ENCODE data around the gene ANKS1A.

Gene ANKS1A

DNA sequence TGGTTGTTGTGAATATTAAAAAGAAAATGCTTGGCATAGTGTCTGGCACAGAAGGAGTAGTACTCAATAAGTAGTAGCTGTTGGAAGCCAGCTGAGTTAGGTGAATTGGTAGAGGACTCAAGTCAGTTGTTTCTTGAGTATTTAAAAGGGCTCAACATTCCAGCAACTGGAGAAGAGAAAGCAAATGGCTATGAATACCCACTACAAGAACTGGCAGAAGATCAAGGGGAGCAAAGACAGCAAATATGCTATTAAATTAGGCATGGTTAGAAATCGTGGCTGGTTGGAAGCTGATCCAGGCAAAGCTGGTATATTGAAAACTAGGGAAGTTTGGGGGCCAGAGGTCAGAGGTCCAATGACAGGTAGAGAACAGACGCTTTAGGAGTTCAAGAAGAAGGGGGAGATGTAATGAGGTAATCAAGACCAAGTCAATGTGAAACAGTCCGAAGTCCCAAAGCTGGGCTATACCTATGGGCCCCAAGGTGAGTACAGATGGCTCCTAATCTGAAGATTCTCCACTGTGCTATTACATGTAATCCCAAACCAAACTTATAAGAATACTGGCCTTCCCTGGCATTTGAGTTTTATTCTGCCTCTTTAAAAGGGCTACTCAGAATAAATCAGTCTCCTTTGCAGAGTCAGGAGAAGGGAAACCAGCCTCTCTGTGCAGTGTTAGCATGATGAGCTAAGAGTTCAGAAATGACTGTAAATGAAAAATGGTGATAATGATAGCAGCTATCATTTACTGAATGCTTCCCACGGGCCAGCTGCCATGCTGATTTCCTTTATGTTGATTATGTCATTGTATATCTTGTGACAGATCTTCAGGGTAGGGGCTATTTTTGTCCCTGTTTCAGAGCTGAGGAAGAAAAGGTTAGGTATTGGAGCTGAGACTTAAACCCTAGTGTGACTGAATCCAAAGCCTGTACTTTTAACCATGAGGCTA is 122.3 kb downstream of the ANKS1A start:
- Histone ChIP-seq H3K36me3 (replicated peaks; ENCODE audit: insufficient read depth, low read length) (no peaks in the 10 kb centered on the region), H3K4me1 (ENCODE audit: low read length) (peaks cover 5% of the 10 kb centered on the region), H3K4me3 (ENCODE audit: low read length) (no peak overlapping the region), H3K9me2 (replicated peaks; ENCODE audit: insufficient read depth, low read length) (no peaks in the 10 kb centered on the region), H3K27ac (ENCODE audit: low read length) (no peak overlapping the region), H3K9me3 (replicated peaks; ENCODE audit: insufficient read depth, low read length) (no peaks in the 10 kb centered on the region), H3K27me3 (replicated peaks; ENCODE audit: insufficient read depth, low read length) (no peaks in the 10 kb centered on the region), H3F3A (ENCODE audit: insufficient read depth, low read length) (no peaks in the 10 kb centered on the region), H3K4me2 (ENCODE audit: low read depth, low read length) (no peak overlapping the region), H2AFZ (ENCODE audit: low read length) (no peak overlapping the region), H4K20me1 (ENCODE audit: insufficient read depth, low read length) (no peaks in the 10 kb centered on the region), H3K79me2 (ENCODE audit: low read length) (no peaks in the 10 kb centered on the region), H3K9ac (ENCODE audit: low read length) (no peak overlapping the region)
- no peak for DNase-seq
- TF ChIP-seq EZH2phosphoT487 (IDR thresholded peaks at IDR 0.05; ENCODE audit: low read length) (no peak), EZH2 (optimal IDR thresholded peaks at IDR 0.05; ENCODE audit: low read depth, low read length) (no peak)
- TF ChIP-seq, protein P1, sequence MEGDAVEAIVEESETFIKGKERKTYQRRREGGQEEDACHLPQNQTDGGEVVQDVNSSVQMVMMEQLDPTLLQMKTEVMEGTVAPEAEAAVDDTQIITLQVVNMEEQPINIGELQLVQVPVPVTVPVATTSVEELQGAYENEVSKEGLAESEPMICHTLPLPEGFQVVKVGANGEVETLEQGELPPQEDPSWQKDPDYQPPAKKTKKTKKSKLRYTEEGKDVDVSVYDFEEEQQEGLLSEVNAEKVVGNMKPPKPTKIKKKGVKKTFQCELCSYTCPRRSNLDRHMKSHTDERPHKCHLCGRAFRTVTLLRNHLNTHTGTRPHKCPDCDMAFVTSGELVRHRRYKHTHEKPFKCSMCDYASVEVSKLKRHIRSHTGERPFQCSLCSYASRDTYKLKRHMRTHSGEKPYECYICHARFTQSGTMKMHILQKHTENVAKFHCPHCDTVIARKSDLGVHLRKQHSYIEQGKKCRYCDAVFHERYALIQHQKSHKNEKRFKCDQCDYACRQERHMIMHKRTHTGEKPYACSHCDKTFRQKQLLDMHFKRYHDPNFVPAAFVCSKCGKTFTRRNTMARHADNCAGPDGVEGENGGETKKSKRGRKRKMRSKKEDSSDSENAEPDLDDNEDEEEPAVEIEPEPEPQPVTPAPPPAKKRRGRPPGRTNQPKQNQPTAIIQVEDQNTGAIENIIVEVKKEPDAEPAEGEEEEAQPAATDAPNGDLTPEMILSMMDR (IDR thresholded peaks at IDR 0.05; ENCODE audit: low read length) = no peak

DNA sequence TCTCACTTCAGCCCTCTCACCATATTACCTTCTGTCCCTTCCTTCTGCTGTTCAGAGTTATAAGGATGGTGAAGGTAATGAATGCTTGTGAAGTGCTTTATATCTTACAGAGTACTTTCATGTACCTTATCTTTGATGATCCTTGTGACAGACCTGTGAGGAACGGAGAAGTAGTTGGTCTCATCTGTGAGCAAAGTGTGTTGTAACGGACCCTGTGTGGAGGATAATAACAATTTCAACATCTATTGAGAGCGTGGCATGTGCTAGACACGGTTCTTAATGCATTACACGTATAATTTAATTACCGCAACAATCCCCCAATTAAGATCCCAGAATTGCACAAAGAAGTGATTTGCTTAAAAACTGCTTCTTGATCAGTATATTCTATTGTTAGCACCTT is 124.6 kb downstream of the ANKS1A start:
- Histone ChIP-seq H3F3A (ENCODE audit: insufficient read depth, low read length) (no peaks in the 10 kb centered on the region), H3K4me1 (ENCODE audit: low read length) (peaks cover 5% of the 10 kb centered on the region), H3K9me2 (replicated peaks; ENCODE audit: insufficient read depth, low read length) (no peaks in the 10 kb centered on the region), H3K79me2 (ENCODE audit: low read length) (no peaks in the 10 kb centered on the region), H3K36me3 (replicated peaks; ENCODE audit: insufficient read depth, low read length) (no peaks in the 10 kb centered on the region), H3K27ac (ENCODE audit: low read length) (no peak overlapping the region), H3K4me2 (ENCODE audit: low read depth, low read length) (no peak overlapping the region), H3K4me3 (ENCODE audit: low read length) (no peak overlapping the region), H2AFZ (ENCODE audit: low read length) (no peak overlapping the region), H3K9me3 (replicated peaks; ENCODE audit: insufficient read depth, low read length) (no peaks in the 10 kb centered on the region), H3K27me3 (replicated peaks; ENCODE audit: insufficient read depth, low read length) (no peaks in the 10 kb centered on the region), H3K9ac (ENCODE audit: low read length) (no peak overlapping the region), H4K20me1 (ENCODE audit: insufficient read depth, low read length) (no peaks in the 10 kb centered on the region)
- TF ChIP-seq EZH2 (optimal IDR thresholded peaks at IDR 0.05; ENCODE audit: low read depth, low read length) (no peak), EZH2phosphoT487 (IDR thresholded peaks at IDR 0.05; ENCODE audit: low read length) (no peak)
- DNase-seq = no peak

DNA sequence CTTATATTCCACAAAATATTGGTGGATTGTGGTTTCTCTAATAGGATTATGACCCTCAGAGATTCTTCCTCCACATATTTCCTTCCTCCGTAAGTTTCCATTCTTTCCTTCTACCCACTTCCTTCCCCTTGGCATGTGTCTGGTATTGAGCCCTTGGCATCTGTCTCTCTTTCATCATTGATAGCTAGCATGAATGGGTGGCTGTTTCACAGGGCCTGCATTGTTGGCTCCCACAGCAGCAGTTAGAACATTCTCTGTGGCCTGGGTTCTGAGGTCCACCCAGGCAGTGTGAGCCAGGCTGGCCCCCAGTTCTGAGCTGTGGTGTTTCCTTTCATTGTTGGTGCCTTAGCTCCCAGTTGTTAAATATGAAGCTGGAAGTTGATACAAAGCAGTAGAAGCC is 125.3 kb downstream of the ANKS1A start:
- TF ChIP-seq, protein P1 (IDR thresholded peaks at IDR 0.05; ENCODE audit: low read length) = no peak
- TF ChIP-seq EZH2phosphoT487 (IDR thresholded peaks at IDR 0.05; ENCODE audit: low read length) = no peak
- no peak for TF ChIP-seq EZH2 (optimal IDR thresholded peaks at IDR 0.05; ENCODE audit: low read depth, low read length)
- Histone ChIP-seq H3K79me2 (ENCODE audit: low read length) (no peaks in the 10 kb centered on the region), H4K20me1 (ENCODE audit: insufficient read depth, low read length) (no peaks in the 10 kb centered on the region), H3F3A (ENCODE audit: insufficient read depth, low read length) (no peaks in the 10 kb centered on the region), H3K9me2 (replicated peaks; ENCODE audit: insufficient read depth, low read length) (no peaks in the 10 kb centered on the region), H2AFZ (ENCODE audit: low read length) (no peak overlapping the region), H3K9ac (ENCODE audit: low read length) (no peak overlapping the region), H3K27me3 (replicated peaks; ENCODE audit: insufficient read depth, low read length) (no peaks in the 10 kb centered on the region), H3K4me3 (ENCODE audit: low read length) (no peak overlapping the region), H3K27ac (ENCODE audit: low read length) (no peak overlapping the region), H3K9me3 (replicated peaks; ENCODE audit: insufficient read depth, low read length) (no peaks in the 10 kb centered on the region), H3K4me1 (ENCODE audit: low read length) (peaks cover 5% of the 10 kb centered on the region), H3K4me2 (ENCODE audit: low read depth, low read length) (no peak overlapping the region), H3K36me3 (replicated peaks; ENCODE audit: insufficient read depth, low read length) (no peaks in the 10 kb centered on the region)
- no peak for DNase-seq

DNA sequence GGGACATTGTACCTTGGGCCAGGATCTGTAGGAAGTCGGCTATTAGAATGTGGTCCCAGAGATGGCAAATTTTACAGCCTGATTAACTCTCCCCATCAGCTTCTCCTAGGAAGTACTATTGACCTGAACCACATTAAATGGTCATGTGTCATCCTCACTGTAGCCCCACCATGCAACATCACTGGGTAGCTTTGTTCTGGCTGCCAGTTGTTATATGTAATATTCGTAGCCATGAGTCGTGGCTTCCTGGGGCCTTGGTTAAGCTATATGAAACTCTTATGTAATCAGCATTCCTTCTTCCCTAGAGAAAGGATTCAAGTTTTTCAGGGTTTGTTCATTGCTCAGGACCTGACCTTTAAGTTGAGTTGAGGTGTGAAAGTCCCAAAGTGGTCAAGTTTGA is 125.7 kb downstream of the ANKS1A start:
- H2AFZ ChIP-seq (ENCODE audit: low read length) = no peak overlapping the region
- no peak overlapping the region for H3K4me2 ChIP-seq (ENCODE audit: low read depth, low read length)
- no peak overlapping the region for H3K27ac ChIP-seq (ENCODE audit: low read length)
- H3K9me3 ChIP-seq (replicated peaks; ENCODE audit: insufficient read depth, low read length) = no peaks in the 10 kb centered on the region
- no peaks in the 10 kb centered on the region for H3K27me3 ChIP-seq (replicated peaks; ENCODE audit: insufficient read depth, low read length)
- TF ChIP-seq, protein P1 (IDR thresholded peaks at IDR 0.05; ENCODE audit: low read length) = no peak
- TF ChIP-seq EZH2phosphoT487 (IDR thresholded peaks at IDR 0.05; ENCODE audit: low read length) (no peak), EZH2 (optimal IDR thresholded peaks at IDR 0.05; ENCODE audit: low read depth, low read length) (no peak)
- no peaks in the 10 kb centered on the region for H3K9me2 ChIP-seq (replicated peaks; ENCODE audit: insufficient read depth, low read length)
- H3K4me3 ChIP-seq (ENCODE audit: low read length) = no peak overlapping the region
- H3K4me1 ChIP-seq (ENCODE audit: low read length) = peaks cover 5% of the 10 kb centered on the region
- H3K79me2 ChIP-seq (ENCODE audit: low read length) = no peaks in the 10 kb centered on the region
- no peaks in the 10 kb centered on the region for H4K20me1 ChIP-seq (ENCODE audit: insufficient read depth, low read length)
- DNase-seq = no peak
- no peaks in the 10 kb centered on the region for H3F3A ChIP-seq (ENCODE audit: insufficient read depth, low read length)
- no peak overlapping the region for H3K9ac ChIP-seq (ENCODE audit: low read length)
- H3K36me3 ChIP-seq (replicated peaks; ENCODE audit: insufficient read depth, low read length) = no peaks in the 10 kb centered on the region

Measured in MM.1S (cell line).